IgD-negative memory B cell (primary cell): Measurements from ENCODE around the gene BEND6. TPM values are rescaled to one million over a fixed set of nuclear protein-coding genes. Genes with fewer than 3 reads are reported as not detected.

ENCODE experiments used
- H3K27ac Mint-ChIP-seq, 3 donors: one replicate each; pipeline ENCODE4 v1.8.0; 2020 to 2022; ENCODE audit warnings: mild to moderate bottlenecking in 3 of 3, mixed read lengths in 3 of 3, moderate library complexity in 1 of 3
- H3K27me3 Mint-ChIP-seq: one replicate; pipeline ENCODE4 v1.8.0; 2021; ENCODE audit warnings: mixed read lengths
- H3K36me3 Mint-ChIP-seq: one replicate; pipeline ENCODE4 v1.8.0; 2020; ENCODE audit warnings: mild to moderate bottlenecking, mixed read lengths
- H3K4me1 Mint-ChIP-seq, 3 donors: one replicate each; pipeline ENCODE4 v1.8.0; 2020 to 2022; ENCODE audit warnings: mixed read lengths in 3 of 3, mild to moderate bottlenecking in 1 of 3
- H3K4me3 Mint-ChIP-seq, 4 donors: one replicate each; pipeline ENCODE4 v1.8.0; 2020 to 2022; ENCODE audit warnings: mild to moderate bottlenecking in 4 of 4, mixed read lengths in 4 of 4, moderate library complexity in 3 of 4
- H3K9me3 Mint-ChIP-seq, 3 donors: one replicate each; pipeline ENCODE4 v1.8.0; 2020 to 2021; ENCODE audit warnings: mixed read lengths in 3 of 3, mild to moderate bottlenecking in 1 of 3
- polyA plus RNA-seq: library from polyadenylated mRNA; unstranded; fragments of 300-500 nt; fragmentation: Illumina TruSeq; gene quantifications from one replicate; pipeline ENCODE4 v1.2.3, GENCODE V29; 2021

The BEND6 gene
- not detected for polyA plus RNA-seq

- Mint-ChIP-seq H3K4me3 (peak within 1 kb of the TSS; percentile 84 to 97 (median 94)), H3K27ac (peak within 1 kb of the TSS in 2 of 3 donors; percentile 55 to 84), H3K27me3 (peaks cover 47% of the 10 kb centered on the region), H3K4me1 (peaks cover 5 to 16% (median 13%) of the 10 kb centered on the region in 3 donors), H3K9me3 (no peaks in the 10 kb centered on the region), H3K36me3 (no peaks in the 10 kb centered on the region)
These were observed at the start of gene BEND6 for GRCh38 chr6:56954403-56955170. TSS of gene BEND6 (plus strand) at chr6:56955107. CDS start at chr6:56981811, 26,704 bp downstream.

- H3K27me3 Mint-ChIP-seq = peaks cover 3% of the 10 kb centered on the region
- H3K4me3 Mint-ChIP-seq = no peak overlapping the region
- no peak overlapping the region for H3K27ac Mint-ChIP-seq
- H3K9me3 Mint-ChIP-seq = no peaks in the 10 kb centered on the region
- no peaks in the 10 kb centered on the region for H3K4me1 Mint-ChIP-seq
- no peaks in the 10 kb centered on the region for H3K36me3 Mint-ChIP-seq
These were observed 49.5 kb upstream of the BEND6 start for GRCh38 chr6:56905378-56905777.

DNA sequence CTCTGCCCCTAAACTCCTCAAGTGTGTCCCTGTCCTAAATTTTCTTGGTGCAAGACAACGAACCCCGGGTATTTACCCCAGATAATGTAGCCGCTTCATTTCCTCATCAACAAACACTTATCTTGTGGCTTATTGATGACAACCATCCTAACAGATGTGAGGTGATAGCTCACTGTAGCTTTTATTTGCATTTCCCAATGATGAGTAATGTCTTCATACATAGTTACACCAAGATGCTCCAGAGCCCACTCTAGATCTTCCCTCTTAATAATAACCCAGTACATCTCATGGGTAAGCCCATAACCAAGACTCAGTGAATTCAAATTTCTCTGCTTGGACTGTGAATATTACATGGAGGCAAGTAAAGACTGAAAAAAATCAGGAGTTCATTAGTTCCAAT, 48.2 kb upstream of the BEND6 start:
- Mint-ChIP-seq H3K4me3 (no peak overlapping the region), H3K9me3 (no peaks in the 10 kb centered on the region), H3K27me3 (peaks cover 3% of the 10 kb centered on the region), H3K36me3 (no peaks in the 10 kb centered on the region), H3K27ac (no peak overlapping the region), H3K4me1 (no peaks in the 10 kb centered on the region)

- Mint-ChIP-seq H3K9me3 (no peaks in the 10 kb centered on the region), H3K27ac (no peak overlapping the region), H3K27me3 (peaks cover 7% of the 10 kb centered on the region), H3K4me3 (no peak overlapping the region), H3K36me3 (no peaks in the 10 kb centered on the region), H3K4me1 (no peaks in the 10 kb centered on the region)
These were observed 45.6 kb upstream of the BEND6 start for GRCh38 chr6:56909115-56909907.

- Mint-ChIP-seq H3K36me3 (no peaks in the 10 kb centered on the region), H3K4me3 (no peak overlapping the region), H3K9me3 (no peaks in the 10 kb centered on the region), H3K27ac (no peak overlapping the region), H3K4me1 (no peaks in the 10 kb centered on the region), H3K27me3 (peaks cover 3% of the 10 kb centered on the region)
These were observed 43.1 kb upstream of the BEND6 start for GRCh38 chr6:56911847-56912246.

- peaks cover 3% of the 10 kb centered on the region for H3K27me3 Mint-ChIP-seq
- H3K4me1 Mint-ChIP-seq = no peaks in the 10 kb centered on the region
- no peaks in the 10 kb centered on the region for H3K9me3 Mint-ChIP-seq
- no peak overlapping the region for H3K27ac Mint-ChIP-seq
- no peak overlapping the region for H3K4me3 Mint-ChIP-seq
- no peaks in the 10 kb centered on the region for H3K36me3 Mint-ChIP-seq
These were observed 41.4 kb upstream of the BEND6 start for GRCh38 chr6:56913285-56914074.

DNA sequence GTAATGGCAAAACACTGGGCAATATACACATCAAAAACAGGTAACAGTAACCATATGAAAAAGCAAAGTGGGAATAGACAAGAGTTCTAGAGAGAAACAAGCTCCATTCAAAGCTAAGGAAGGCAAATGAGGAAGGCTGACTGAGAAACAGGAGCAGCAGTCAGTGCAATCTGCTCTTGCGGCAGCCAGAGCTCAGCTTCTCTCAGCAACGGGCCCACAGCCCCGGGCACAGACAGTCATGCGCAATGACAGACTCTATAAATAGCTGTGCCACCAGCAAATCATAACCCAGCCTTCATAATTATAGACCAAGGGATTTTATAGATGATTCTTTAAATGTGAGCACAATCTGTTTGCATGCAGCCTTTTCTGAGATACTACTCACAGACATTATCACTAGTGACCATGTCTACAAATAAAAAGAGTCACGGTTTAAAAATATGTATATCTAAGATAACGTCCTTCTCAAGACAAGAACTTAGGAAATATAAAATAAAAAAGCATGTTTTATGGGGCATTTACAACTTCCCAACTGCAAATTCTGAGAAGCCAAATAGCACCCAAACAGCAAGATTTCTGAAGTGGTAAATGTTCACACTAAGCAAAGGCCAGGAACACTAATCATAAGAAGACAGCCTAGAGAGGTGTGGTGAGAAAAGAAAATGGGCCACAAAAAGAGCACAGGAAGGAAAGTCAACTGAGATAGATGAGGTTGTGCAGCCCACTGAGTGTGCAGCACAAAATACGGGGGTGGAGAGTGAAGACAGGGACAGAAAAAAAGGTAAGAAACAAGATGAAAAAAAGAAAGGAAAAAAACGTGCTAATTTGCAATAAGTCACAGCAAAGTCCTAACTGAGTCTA, 39.9 kb upstream of the BEND6 start:
- no peaks in the 10 kb centered on the region for H3K9me3 Mint-ChIP-seq
- H3K36me3 Mint-ChIP-seq = no peaks in the 10 kb centered on the region
- no peaks in the 10 kb centered on the region for H3K4me1 Mint-ChIP-seq
- peaks cover 3% of the 10 kb centered on the region for H3K27me3 Mint-ChIP-seq
- no peak overlapping the region for H3K4me3 Mint-ChIP-seq
- no peak overlapping the region for H3K27ac Mint-ChIP-seq

- Mint-ChIP-seq H3K9me3 (no peaks in the 10 kb centered on the region), H3K36me3 (no peaks in the 10 kb centered on the region), H3K27me3 (peaks cover 3% of the 10 kb centered on the region), H3K4me1 (no peaks in the 10 kb centered on the region), H3K4me3 (no peak overlapping the region), H3K27ac (no peak overlapping the region)
These were observed 39.1 kb upstream of the BEND6 start for GRCh38 chr6:56915832-56916231.

DNA sequence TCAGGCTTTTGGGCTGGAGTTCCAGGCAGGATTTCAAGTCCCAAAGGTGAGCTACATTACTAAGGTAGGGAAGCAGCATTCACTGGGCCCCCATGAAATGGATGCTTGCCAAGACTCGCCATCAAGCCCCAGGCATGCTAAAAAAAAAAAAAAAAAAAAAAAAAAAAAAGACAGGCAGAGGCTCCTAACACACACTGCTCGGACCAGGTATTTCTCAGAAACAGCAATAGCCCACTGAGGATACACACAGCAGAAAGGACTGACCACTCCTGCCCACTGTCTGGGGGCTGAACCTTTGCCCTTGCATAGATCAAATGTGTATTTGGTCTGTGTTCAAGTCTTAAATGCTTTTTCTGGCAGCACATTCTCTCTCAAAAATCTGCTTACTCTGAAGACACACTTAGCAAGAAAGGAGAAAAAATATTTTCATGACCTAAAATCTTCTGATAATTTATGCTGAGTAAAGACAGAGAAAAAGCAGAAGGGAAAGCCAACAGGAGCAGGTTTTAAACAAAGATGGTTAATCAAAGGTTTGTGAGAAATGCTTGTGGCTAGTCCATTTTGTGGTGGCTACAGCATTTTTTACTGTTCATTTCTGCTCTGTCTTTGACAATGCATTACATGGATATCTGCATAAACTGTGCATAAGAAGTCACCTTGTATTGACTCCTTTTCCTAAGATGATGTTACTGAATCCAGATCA, 37.9 kb upstream of the BEND6 start:
- no peak overlapping the region for H3K27ac Mint-ChIP-seq

DNA sequence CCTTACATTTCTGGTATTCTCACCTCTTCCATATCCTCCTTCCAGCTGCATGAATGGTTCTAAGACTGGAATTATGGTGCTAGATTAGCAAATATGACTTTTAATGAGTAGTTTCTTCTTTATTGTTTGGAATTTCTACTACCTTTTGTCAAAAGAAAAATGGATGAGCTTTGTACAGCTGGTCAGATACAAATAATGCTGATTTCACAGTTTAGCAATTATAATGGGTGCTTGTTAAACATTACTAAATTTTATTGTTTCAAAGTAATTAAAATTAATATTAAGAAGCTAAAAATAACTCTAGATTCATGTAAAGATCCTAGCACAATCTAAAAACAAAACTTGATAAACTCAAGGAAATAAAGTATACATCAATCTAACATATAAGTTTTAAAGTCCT, 32.3 kb upstream of the BEND6 start:
- H3K9me3 Mint-ChIP-seq = no peaks in the 10 kb centered on the region
- H3K4me3 Mint-ChIP-seq = no peak overlapping the region
- no peak overlapping the region for H3K27ac Mint-ChIP-seq
- peaks cover 11% of the 10 kb centered on the region for H3K27me3 Mint-ChIP-seq
- no peaks in the 10 kb centered on the region for H3K36me3 Mint-ChIP-seq
- no peaks in the 10 kb centered on the region for H3K4me1 Mint-ChIP-seq

More for the DNA sequence above, 37.9 kb upstream of the BEND6 start:
- Mint-ChIP-seq H3K4me3 (no peak overlapping the region), H3K27me3 (peaks cover 3% of the 10 kb centered on the region), H3K4me1 (no peaks in the 10 kb centered on the region), H3K36me3 (no peaks in the 10 kb centered on the region), H3K9me3 (no peaks in the 10 kb centered on the region)

DNA sequence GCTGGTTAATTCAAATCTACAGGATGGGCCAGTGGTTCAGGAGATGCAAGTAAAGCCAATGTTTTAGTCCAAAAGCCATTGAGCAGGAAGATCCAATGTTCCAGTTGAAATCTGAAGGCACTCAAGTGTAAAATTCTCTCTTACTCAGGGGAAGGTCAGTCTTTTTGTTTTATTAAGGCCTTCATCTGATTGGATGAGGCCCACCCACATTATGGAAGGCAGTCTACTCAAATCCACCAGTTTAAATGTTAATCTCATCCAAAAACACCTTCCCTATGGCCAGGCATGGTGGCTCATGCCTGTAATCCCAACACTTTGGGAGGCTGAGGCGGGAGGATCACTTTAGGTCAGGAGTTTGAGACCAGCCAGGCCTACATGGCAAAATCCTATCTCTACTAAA, 31.3 kb upstream of the BEND6 start:
- peaks cover 11% of the 10 kb centered on the region for H3K27me3 Mint-ChIP-seq
- no peaks in the 10 kb centered on the region for H3K9me3 Mint-ChIP-seq

GRCh38 chr6:56927538-56928453, 27.1 kb upstream of the BEND6 start:
- H3K4me3 Mint-ChIP-seq = no peak overlapping the region
- H3K9me3 Mint-ChIP-seq = no peaks in the 10 kb centered on the region
- peaks cover 2% of the 10 kb centered on the region for H3K36me3 Mint-ChIP-seq
- H3K27me3 Mint-ChIP-seq = peaks cover 8% of the 10 kb centered on the region
- no peak overlapping the region for H3K27ac Mint-ChIP-seq
- no peaks in the 10 kb centered on the region for H3K4me1 Mint-ChIP-seq

More for the DNA sequence above, 31.3 kb upstream of the BEND6 start:
- Mint-ChIP-seq H3K4me1 (no peaks in the 10 kb centered on the region), H3K4me3 (no peak overlapping the region), H3K27ac (no peak overlapping the region), H3K36me3 (no peaks in the 10 kb centered on the region)

DNA sequence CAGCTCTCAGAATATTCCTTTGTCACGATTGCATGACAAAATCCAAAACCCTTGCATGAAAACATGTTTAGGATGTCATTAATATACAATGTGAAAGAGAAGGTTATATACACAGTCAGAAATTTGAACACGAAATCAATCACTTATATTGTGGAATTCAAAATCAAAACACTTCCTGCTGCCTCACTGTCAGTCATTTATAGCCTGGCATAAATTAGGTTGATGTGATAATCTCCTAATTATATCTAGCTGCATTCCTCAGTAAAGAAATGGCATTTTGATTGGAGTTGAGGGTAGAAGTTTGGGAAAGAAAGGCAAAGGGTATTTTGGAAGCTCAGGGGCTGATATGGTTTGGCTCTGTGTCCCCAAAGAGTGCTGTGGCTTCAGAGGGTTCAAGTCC, 24.1 kb upstream of the BEND6 start:
- no peaks in the 10 kb centered on the region for H3K4me1 Mint-ChIP-seq
- H3K27me3 Mint-ChIP-seq = peaks cover 6% of the 10 kb centered on the region
- H3K4me3 Mint-ChIP-seq = no peak overlapping the region
- H3K27ac Mint-ChIP-seq = no peak overlapping the region
- peaks cover 2% of the 10 kb centered on the region for H3K36me3 Mint-ChIP-seq
- no peaks in the 10 kb centered on the region for H3K9me3 Mint-ChIP-seq
